SK-N-SH (cell line): ENCODE results near the gene USP32. TPM values are rescaled to one million over a fixed set of nuclear protein-coding genes. Genes with fewer than 3 reads are reported as not detected.

Source experiments
- CTCF ChIA-PET: fragments of 300-600, 350-600 bp; formaldehyde crosslinking; extraction: SDS; loops from one replicate; lab custom pipeline; 2021; lab: Yijun Ruan, JAX
- POLR2A ChIA-PET: fragments of 350-600 bp; sonication (Branson Sonifier 250); formaldehyde crosslinking; extraction: SDS; loops from one replicate; lab custom pipeline; 2020; ENCODE audit warnings: antibody characterized with exemption, inconsistent platforms; lab: Yijun Ruan, JAX
- DNase-seq: peaks from one replicate; pipeline ENCODE4 v3.0.0; 2012
- H2AFZ ChIP-seq: fragments of 200-600 bp; sonication (generic); 2 replicates; pipeline ENCODE4 v1.8.1; 2016; ENCODE audit warnings: antibody characterized with exemption, mild to moderate bottlenecking, low read depth
- H3F3A ChIP-seq: fragments of 200-600 bp; sonication (generic); replicated peaks from 2 replicates; pipeline ENCODE3; 2016; ENCODE audit warnings: antibody characterized with exemption, mild to moderate bottlenecking; ENCODE audit not compliant: insufficient read depth
- H3K27ac ChIP-seq, 2 experiments: fragments of 200-500 bp in 1 of 2; fragments of 200-600 bp in 1 of 2; sonication (Bioruptor generic) in 1 of 2; sonication (generic), shearing (Covaris generic) in 1 of 2; 2 replicates each; pipeline versions ENCODE4 v1.5.1 to v1.6.1; 2014 to 2016; ENCODE audit warnings: low read depth in 2 of 2, inconsistent platforms in 1 of 2, low read length in 1 of 2, mild to moderate bottlenecking in 1 of 2, mixed read lengths in 1 of 2
- H3K27me3 ChIP-seq: fragments of 200-600 bp; sonication (generic), shearing (Covaris generic); 2 replicates; pipeline ENCODE4 v1.6.1; 2016; ENCODE audit warnings: mixed run types; ENCODE audit not compliant: insufficient read depth
- H3K36me3 ChIP-seq, 2 experiments: fragments of 200-500 bp in 1 of 2; fragments of 200-600 bp in 1 of 2; sonication (Bioruptor generic) in 1 of 2; sonication (generic) in 1 of 2; replicated peaks in 1 of 2; 2 replicates each; pipeline versions ENCODE3 to v1.5.1; 2014 to 2016; ENCODE audit warnings: low read length in 1 of 2, mild to moderate bottlenecking in 1 of 2; ENCODE audit not compliant: insufficient read depth in 2 of 2, control insufficient read depth in 1 of 2
- H3K4me1 ChIP-seq, 2 experiments: fragments of 200-500 bp in 1 of 2; fragments of 200-600 bp in 1 of 2; sonication (Bioruptor generic) in 1 of 2; sonication (generic), shearing (Covaris generic) in 1 of 2; 2 replicates each; pipeline versions ENCODE4 v1.5.1 to v1.6.1; 2014 to 2016; ENCODE audit warnings: low read depth in 1 of 2, low read length in 1 of 2, mixed run types in 1 of 2; ENCODE audit not compliant: insufficient read depth in 2 of 2, control insufficient read depth in 1 of 2
- H3K4me2 ChIP-seq: fragments of 200-600 bp; sonication (generic), shearing (Covaris generic); 2 replicates; pipeline ENCODE4 v1.6.1; 2017; ENCODE audit warnings: mixed run types
- H3K4me3 ChIP-seq, 2 experiments: fragments of 200-500 bp in 1 of 2; fragments of 200-600 bp in 1 of 2; sonication (Bioruptor generic) in 1 of 2; sonication (generic), shearing (Covaris generic) in 1 of 2; 2 replicates each; pipeline versions ENCODE4 v1.5.1 to v1.8.1; 2014 to 2016; ENCODE audit warnings: low read depth in 2 of 2, inconsistent platforms in 1 of 2, low read length in 1 of 2, mild to moderate bottlenecking in 1 of 2, mixed read lengths in 1 of 2, moderate library complexity in 1 of 2
- H3K79me2 ChIP-seq: fragments of 200-600 bp; sonication (generic); 2 replicates; pipeline ENCODE4 v1.8.1; 2017; ENCODE audit warnings: mild to moderate bottlenecking; ENCODE audit not compliant: insufficient read depth
- H3K9ac ChIP-seq: fragments of 200-600 bp; sonication (generic); 2 replicates; pipeline ENCODE4 v1.6.1; 2017; ENCODE audit warnings: mixed run types
- H3K9me2 ChIP-seq: fragments of 200-600 bp; sonication (generic); 2 replicates; pipeline ENCODE4 v1.6.1; 2017; ENCODE audit warnings: mixed run types
- H3K9me3 ChIP-seq: fragments of 200-600 bp; sonication (generic); 2 replicates; pipeline ENCODE4 v1.6.1; 2017; ENCODE audit warnings: mixed run types, mild to moderate bottlenecking, moderate library complexity
- H4K20me1 ChIP-seq: fragments of 200-600 bp; sonication (generic); 2 replicates; pipeline ENCODE4 v1.6.1; 2017; ENCODE audit warnings: mild to moderate bottlenecking, mixed run types; ENCODE audit not compliant: insufficient read depth
- CHD2 ChIP-seq: fragments of 150-350 bp; IDR thresholded peaks from 2 replicates; pipeline ENCODE4 v1.6.1; 2018; ENCODE audit warnings: low read length; ENCODE audit not compliant: partially characterized antibody
- GABPA ChIP-seq: IDR thresholded peaks from 2 replicates; pipeline ENCODE4 v1.4.0; 2012; ENCODE audit warnings: low read depth, mild to moderate bottlenecking
- GATA2 ChIP-seq: sonication (generic); formaldehyde crosslinking; IDR thresholded peaks from 2 replicates; pipeline ENCODE4 v1.5.0; 2020; ENCODE audit warnings: mild to moderate bottlenecking, missing genetic modification reagents
- JUND ChIP-seq: IDR thresholded peaks from 2 replicates; pipeline ENCODE4 v1.4.0; 2012
- PBX3 ChIP-seq: IDR thresholded peaks from 2 replicates; pipeline ENCODE4; 2012
- POLR2AphosphoS5 ChIP-seq: IDR thresholded peaks from 2 replicates; pipeline ENCODE4 v1.6.1; 2012; ENCODE audit warnings: low read depth, low read length
- RCOR1 ChIP-seq: fragments of 150-350 bp; IDR thresholded peaks from 2 replicates; pipeline ENCODE4 v1.6.1; 2017; ENCODE audit warnings: antibody characterized with exemption, low read length
- RFX5 ChIP-seq: IDR thresholded peaks from 2 replicates; pipeline ENCODE4 v1.6.1; 2012; ENCODE audit warnings: mild to moderate bottlenecking, improper control_type of control experiment, low read length
- RXRA ChIP-seq: IDR thresholded peaks from 2 replicates; pipeline ENCODE4 v1.4.0; 2012; ENCODE audit warnings: low read depth, mild to moderate bottlenecking, borderline replicate concordance
- SMC3 ChIP-seq: IDR thresholded peaks from 2 replicates; pipeline ENCODE4 v1.6.1; 2012; ENCODE audit warnings: low read depth, low read length, improper control_type of control experiment
- TCF12 ChIP-seq: IDR thresholded peaks from 2 replicates; pipeline ENCODE4 v1.4.0; 2012
- TEAD4 ChIP-seq: IDR thresholded peaks from 2 replicates; pipeline ENCODE4 v1.4.0; 2012; ENCODE audit warnings: mild to moderate bottlenecking, borderline replicate concordance; ENCODE audit not compliant: insufficient read depth
- YY1 ChIP-seq: IDR thresholded peaks from 2 replicates; pipeline ENCODE4 v1.4.0; 2012; ENCODE audit warnings: low read depth, mild to moderate bottlenecking
- WGBS: methylation state at CpG from one replicate; pipeline ENCODE4 v1.1.6; 2017; ENCODE audit warnings: low lambda C conversion rate; 5-methylcytosine and 5-hydroxymethylcytosine counted together
- polyA plus RNA-seq, 3 experiments: library from polyadenylated mRNA; depleted of rRNA; stranded (reverse); fragments of >200 nt; gene quantifications; 2 replicates each; pipeline ENCODE4 v1.2.3, GENCODE V29; 2012
- TF ChIP-seq, protein P1 (sequence below): IDR thresholded peaks from 2 replicates; pipeline ENCODE4 v1.4.0; 2012; ENCODE audit warnings: low read depth, borderline replicate concordance
- TF ChIP-seq, protein P2 (sequence below): fragments of 200-600 bp; sonication (generic); IDR thresholded peaks from 2 replicates; pipeline ENCODE4 v1.6.1; 2017; ENCODE audit warnings: antibody characterized with exemption, mild to moderate bottlenecking, moderate library complexity
- TF ChIP-seq, protein P3 (sequence below): IDR thresholded peaks from 2 replicates; pipeline ENCODE4 v1.4.0; 2012; ENCODE audit warnings: low read depth

USP32 gene
- polyA plus RNA-seq, 1 of the 3 experiments (the other 2 are of a cell fraction), result 25.6 TPM

GRCh38 chr17:60165223-60165622 is 226.7 kb downstream of the USP32 start:
- no peaks in the 10 kb centered on the region for H3K36me3 ChIP-seq
- CTCF ChIA-PET, result no interaction called here
- no peak overlapping the region for H3K27ac ChIP-seq
- H2AFZ ChIP-seq, result no peak overlapping the region
- POLR2A ChIA-PET, result no interaction called here
- H3F3A ChIP-seq, result no peaks in the 10 kb centered on the region
- TF ChIP-seq YY1 (no peak), PBX3 (no peak), TEAD4 (no peak), GABPA (no peak), POLR2AphosphoS5 (no peak), JUND (no peak), RCOR1 (no peak), GATA2 (CRISPR knock-in tag) (no peak), SMC3 (no peak), RFX5 (no peak), RXRA (no peak)
- TF ChIP-seq, protein P1, sequence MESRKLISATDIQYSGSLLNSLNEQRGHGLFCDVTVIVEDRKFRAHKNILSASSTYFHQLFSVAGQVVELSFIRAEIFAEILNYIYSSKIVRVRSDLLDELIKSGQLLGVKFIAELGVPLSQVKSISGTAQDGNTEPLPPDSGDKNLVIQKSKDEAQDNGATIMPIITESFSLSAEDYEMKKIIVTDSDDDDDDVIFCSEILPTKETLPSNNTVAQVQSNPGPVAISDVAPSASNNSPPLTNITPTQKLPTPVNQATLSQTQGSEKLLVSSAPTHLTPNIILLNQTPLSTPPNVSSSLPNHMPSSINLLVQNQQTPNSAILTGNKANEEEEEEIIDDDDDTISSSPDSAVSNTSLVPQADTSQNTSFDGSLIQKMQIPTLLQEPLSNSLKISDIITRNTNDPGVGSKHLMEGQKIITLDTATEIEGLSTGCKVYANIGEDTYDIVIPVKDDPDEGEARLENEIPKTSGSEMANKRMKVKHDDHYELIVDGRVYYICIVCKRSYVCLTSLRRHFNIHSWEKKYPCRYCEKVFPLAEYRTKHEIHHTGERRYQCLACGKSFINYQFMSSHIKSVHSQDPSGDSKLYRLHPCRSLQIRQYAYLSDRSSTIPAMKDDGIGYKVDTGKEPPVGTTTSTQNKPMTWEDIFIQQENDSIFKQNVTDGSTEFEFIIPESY, result no peak
- TF ChIP-seq, protein P2, sequence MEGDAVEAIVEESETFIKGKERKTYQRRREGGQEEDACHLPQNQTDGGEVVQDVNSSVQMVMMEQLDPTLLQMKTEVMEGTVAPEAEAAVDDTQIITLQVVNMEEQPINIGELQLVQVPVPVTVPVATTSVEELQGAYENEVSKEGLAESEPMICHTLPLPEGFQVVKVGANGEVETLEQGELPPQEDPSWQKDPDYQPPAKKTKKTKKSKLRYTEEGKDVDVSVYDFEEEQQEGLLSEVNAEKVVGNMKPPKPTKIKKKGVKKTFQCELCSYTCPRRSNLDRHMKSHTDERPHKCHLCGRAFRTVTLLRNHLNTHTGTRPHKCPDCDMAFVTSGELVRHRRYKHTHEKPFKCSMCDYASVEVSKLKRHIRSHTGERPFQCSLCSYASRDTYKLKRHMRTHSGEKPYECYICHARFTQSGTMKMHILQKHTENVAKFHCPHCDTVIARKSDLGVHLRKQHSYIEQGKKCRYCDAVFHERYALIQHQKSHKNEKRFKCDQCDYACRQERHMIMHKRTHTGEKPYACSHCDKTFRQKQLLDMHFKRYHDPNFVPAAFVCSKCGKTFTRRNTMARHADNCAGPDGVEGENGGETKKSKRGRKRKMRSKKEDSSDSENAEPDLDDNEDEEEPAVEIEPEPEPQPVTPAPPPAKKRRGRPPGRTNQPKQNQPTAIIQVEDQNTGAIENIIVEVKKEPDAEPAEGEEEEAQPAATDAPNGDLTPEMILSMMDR, result no peak
- no peaks in the 10 kb centered on the region for H4K20me1 ChIP-seq
- peaks cover under 1 to 6% of the 10 kb centered on the region in 2 experiments; a peak in 2 of 4 replicates for H3K4me1 ChIP-seq
- H3K27me3 ChIP-seq, result no peaks in the 10 kb centered on the region
- no peak overlapping the region for H3K4me2 ChIP-seq
- 70% methylated on average over 5 of the region's 5 CpGs for WGBS
- DNase-seq, result no peak
- H3K9me3 ChIP-seq, result no peaks in the 10 kb centered on the region
- H3K9ac ChIP-seq, result no peak overlapping the region
- no peak overlapping the region for H3K4me3 ChIP-seq
- no peaks in the 10 kb centered on the region for H3K79me2 ChIP-seq
- no peaks in the 10 kb centered on the region for H3K9me2 ChIP-seq

DNA sequence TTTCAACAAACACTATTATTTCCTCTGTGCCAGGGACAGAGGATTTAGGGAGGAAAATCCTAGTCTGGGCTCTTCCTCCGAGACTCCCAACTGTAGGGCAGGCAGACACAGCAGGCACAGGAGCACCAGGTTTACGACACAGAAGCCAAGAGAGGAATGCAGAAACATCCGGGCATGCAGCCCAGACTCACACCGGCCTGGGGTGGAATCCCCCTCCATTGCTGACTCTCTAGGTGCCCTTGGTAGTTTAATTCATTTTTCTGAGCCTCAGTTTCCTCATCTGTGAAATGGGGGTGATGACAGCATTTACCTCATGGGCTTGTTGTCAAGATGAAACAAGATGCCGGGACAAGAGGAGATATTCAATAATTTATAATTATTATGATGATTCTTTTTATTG is 227.2 kb downstream of the USP32 start:
- Histone ChIP-seq H3K9me3 (no peaks in the 10 kb centered on the region), H3K4me2 (no peak overlapping the region), H3K9me2 (no peaks in the 10 kb centered on the region), H3K9ac (no peak overlapping the region), H3K4me1 (peaks cover 0 to 6% of the 10 kb centered on the region in 2 experiments; a peak in 1 of 4 replicates), H2AFZ (no peak overlapping the region), H3K4me3 (no peak overlapping the region), H4K20me1 (no peaks in the 10 kb centered on the region), H3K27me3 (no peaks in the 10 kb centered on the region), H3F3A (no peaks in the 10 kb centered on the region), H3K36me3 (no peaks in the 10 kb centered on the region), H3K79me2 (no peaks in the 10 kb centered on the region), H3K27ac (no peak overlapping the region)
- WGBS, result 75% methylated on average over 5 of the region's 5 CpGs
- ChIA-PET POLR2A (no interaction called here), CTCF (no interaction called here)
- DNase-seq, result no peak
- TF ChIP-seq, protein P3, sequence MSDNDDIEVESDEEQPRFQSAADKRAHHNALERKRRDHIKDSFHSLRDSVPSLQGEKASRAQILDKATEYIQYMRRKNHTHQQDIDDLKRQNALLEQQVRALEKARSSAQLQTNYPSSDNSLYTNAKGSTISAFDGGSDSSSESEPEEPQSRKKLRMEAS, result no peak
- no peak for TF ChIP-seq CHD2
- no peak for TF ChIP-seq TCF12
- no peak for TF ChIP-seq RFX5
